ENCODE measurements around the gene TTYH3. TPM values are rescaled to one million over a fixed set of nuclear protein-coding genes. Genes with fewer than 3 reads are reported as not detected.

The TTYH3 gene, protein sequence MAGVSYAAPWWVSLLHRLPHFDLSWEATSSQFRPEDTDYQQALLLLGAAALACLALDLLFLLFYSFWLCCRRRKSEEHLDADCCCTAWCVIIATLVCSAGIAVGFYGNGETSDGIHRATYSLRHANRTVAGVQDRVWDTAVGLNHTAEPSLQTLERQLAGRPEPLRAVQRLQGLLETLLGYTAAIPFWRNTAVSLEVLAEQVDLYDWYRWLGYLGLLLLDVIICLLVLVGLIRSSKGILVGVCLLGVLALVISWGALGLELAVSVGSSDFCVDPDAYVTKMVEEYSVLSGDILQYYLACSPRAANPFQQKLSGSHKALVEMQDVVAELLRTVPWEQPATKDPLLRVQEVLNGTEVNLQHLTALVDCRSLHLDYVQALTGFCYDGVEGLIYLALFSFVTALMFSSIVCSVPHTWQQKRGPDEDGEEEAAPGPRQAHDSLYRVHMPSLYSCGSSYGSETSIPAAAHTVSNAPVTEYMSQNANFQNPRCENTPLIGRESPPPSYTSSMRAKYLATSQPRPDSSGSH
- 124 and 166 TPM in 2 replicates for total RNA-seq (ENCODE audit: low replicate concordance)
- long read RNA-seq, partial matches to known transcripts = 0 of 7 reads
- long read RNA-seq, other reads (novel, unspliced or antisense) = 7 of 7 reads

DNA sequence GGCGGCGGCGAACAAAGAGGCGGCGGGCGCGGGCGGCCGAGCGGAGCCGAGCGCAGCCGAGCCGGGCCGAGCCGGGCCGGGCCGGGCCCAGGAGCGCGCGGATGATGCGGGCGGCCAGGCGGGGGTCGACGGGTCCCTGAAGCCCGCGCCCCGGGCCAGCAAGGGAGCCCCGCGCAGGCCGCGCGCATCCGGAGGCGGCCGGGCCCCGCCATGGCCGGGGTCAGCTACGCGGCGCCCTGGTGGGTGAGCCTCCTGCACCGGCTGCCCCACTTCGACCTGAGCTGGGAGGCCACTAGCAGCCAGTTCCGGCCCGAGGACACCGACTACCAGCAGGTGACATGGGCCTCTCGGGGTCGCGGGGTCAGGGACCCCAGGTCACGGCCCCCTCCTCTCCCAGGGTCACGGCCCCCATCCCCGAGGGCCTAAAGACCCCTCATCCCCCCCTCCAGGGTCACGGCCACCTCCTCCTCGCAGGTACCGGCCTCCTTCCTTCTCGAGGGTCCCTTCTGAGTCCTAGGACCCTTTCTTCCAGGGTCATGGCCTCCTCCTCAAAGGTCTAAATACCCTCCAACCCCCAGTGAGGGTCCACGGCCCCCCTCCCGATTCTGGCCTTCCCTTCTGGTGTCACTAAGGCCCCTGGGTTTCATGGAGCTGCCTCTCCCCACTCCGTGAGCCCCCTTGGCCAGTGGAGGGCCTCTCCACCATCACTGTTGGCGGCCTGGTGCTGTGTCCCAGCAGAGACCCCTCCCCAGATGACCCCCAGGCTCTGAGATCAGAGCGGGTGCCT is at the start of gene TTYH3:
TSS of gene TTYH3 (plus strand) at position 41 of the 787 bp plus-strand sequence. CDS start at position 211, 170 bp downstream.
- H3K27ac Mint-ChIP-seq = peak within 1 kb of the TSS; percentile 84
- no peak for DNase-seq (ENCODE audit: extremely low spot score, unreplicated experiment)
- H3K36me3 Mint-ChIP-seq = no peaks in the 10 kb centered on the region
- H3K27me3 Mint-ChIP-seq = no peaks in the 10 kb centered on the region
- H3K4me3 Mint-ChIP-seq = peak within 1 kb of the TSS; percentile 95
- TF ChIP-seq, protein P1, sequence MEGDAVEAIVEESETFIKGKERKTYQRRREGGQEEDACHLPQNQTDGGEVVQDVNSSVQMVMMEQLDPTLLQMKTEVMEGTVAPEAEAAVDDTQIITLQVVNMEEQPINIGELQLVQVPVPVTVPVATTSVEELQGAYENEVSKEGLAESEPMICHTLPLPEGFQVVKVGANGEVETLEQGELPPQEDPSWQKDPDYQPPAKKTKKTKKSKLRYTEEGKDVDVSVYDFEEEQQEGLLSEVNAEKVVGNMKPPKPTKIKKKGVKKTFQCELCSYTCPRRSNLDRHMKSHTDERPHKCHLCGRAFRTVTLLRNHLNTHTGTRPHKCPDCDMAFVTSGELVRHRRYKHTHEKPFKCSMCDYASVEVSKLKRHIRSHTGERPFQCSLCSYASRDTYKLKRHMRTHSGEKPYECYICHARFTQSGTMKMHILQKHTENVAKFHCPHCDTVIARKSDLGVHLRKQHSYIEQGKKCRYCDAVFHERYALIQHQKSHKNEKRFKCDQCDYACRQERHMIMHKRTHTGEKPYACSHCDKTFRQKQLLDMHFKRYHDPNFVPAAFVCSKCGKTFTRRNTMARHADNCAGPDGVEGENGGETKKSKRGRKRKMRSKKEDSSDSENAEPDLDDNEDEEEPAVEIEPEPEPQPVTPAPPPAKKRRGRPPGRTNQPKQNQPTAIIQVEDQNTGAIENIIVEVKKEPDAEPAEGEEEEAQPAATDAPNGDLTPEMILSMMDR (conservative IDR thresholded peaks at IDR 0.05) = no peak
- peaks cover 22% of the 10 kb centered on the region for H3K4me1 Mint-ChIP-seq (ENCODE audit: unreplicated experiment)
- no peaks in the 10 kb centered on the region for H3K9me3 Mint-ChIP-seq

DNA sequence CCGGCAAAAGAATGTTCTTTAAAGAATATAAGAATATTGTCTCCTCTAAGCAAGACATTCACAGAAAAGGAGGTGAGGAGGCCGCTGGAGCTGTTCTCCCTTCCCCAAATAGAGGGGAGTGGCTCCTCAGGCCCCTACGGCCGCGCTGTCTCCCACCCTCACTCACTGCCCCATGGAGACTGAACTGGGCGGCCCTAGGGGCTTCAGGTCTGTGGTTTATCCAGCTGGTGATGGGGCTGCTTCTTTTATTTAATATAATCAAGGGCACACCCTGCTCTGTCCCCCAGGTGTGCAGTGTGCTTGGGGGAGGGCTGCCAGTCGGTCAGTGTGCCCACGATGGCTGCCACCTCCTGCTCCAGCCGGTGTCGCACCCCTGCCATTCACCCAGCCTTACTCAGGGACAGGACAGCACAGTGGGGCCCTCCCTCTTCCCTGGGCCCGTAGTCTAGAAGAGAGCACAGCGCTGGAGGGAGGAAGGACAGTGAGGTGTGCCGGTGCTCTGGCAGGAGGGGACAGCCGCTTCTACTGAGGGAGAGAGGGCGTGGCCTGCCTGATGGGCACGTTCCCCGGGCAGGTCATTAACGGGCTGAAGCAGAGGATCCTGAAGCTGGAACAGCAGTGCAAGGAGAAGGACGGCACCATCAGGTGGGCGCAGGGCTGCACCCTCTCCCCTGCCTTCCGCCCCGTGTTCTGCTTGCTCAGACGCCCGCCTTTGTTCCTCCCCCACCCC is 49.6 kb upstream of the TTYH3 start:
- Mint-ChIP-seq H3K36me3 (peaks cover 11% of the 10 kb centered on the region), H3K9me3 (no peaks in the 10 kb centered on the region), H3K27me3 (no peaks in the 10 kb centered on the region), H3K27ac (no peak overlapping the region), H3K4me1 (ENCODE audit: unreplicated experiment) (no peaks in the 10 kb centered on the region), H3K4me3 (no peak overlapping the region)
- DNase-seq (ENCODE audit: extremely low spot score, unreplicated experiment) = no peak
- TF ChIP-seq, protein P1 (conservative IDR thresholded peaks at IDR 0.05) = no peak

DNA sequence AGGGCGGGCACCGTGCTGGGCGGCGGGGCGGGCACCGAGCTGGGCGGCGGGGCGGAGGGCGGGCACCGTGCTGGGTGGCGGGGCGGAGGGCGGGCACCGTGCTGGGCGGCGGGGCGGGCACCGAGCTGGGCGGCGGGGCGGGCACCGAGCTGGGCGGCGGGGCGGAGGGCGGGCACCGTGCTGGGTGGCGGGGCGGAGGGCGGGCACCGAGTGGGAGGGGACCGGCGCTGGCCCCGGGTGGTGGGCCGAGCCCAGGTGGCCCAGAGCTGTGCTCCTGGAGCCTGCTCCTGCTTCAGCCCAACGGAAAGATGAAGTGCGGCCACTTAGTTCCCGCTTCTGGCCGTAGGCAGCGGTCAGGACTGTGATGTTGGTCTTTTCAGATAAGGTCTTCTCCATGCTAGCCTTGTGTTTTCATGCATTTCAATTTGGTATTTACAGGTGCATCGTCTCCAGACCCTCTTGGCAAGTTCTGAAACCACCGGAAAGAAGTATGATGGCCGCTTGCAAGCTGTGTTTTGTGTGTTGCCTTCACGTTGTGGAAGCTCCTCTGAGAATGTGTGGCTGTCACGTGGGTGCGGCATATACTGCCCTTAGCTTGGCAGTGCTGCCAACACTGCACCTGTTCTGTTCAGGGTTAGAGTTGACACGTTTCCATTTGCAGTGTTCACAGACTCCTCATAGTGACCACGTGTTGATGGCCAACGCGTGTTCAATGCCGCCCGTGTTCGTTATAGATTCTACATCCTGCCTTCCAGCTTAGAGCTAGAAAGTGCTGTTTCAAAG is 47.8 kb upstream of the TTYH3 start:
- Mint-ChIP-seq H3K9me3 (no peaks in the 10 kb centered on the region), H3K27me3 (no peaks in the 10 kb centered on the region), H3K27ac (no peak overlapping the region), H3K4me1 (ENCODE audit: unreplicated experiment) (no peaks in the 10 kb centered on the region), H3K4me3 (no peak overlapping the region), H3K36me3 (peaks cover 11% of the 10 kb centered on the region)
- TF ChIP-seq, protein P1 (conservative IDR thresholded peaks at IDR 0.05) = no peak
- no peak for DNase-seq (ENCODE audit: extremely low spot score, unreplicated experiment)

DNA sequence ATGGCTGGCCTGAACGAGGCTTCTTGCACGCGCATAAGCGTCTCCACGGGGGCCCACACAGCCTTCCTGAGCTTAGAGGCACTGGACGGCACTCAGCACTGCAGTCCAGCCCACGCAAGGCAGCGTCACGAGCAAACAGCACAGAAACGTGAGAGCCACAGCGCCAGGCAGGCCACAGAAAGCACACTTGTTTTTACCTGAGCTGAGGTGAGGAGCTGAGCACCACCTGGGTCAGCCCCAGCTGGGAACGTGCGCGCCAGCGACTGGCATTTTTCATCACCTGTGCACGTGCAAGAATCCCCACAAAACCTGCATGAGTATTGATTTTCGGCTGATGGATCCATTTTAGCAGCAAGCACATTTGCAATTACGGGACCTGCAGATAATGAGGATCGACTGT is 46.3 kb upstream of the TTYH3 start:
- TF ChIP-seq, protein P1 (conservative IDR thresholded peaks at IDR 0.05) = no peak
- Mint-ChIP-seq H3K27me3 (no peaks in the 10 kb centered on the region), H3K27ac (no peak overlapping the region), H3K36me3 (peaks cover 11% of the 10 kb centered on the region), H3K4me1 (ENCODE audit: unreplicated experiment) (no peaks in the 10 kb centered on the region), H3K9me3 (no peaks in the 10 kb centered on the region), H3K4me3 (no peak overlapping the region)
- DNase-seq (ENCODE audit: extremely low spot score, unreplicated experiment) = no peak
